B cell (primary cell): ENCODE data around the gene SERPINA12. TPM values are rescaled to one million over a fixed set of nuclear protein-coding genes. Genes with fewer than 3 reads are reported as not detected.

Experiments
- ATAC-seq: fragments of 200-7000 bp; cut with Tn5 transposase; one replicate; pipeline ENCODE4 v1.10.0; 2021; ENCODE audit warnings: low read depth, mild to moderate bottlenecking, moderate number of reproducible peaks, moderate library complexity
- CTCF ChIA-PET: fragments of 350-600 bp; sonication (Branson Sonifier 250); formaldehyde crosslinking; loops from one replicate; lab custom pipeline; 2021; ENCODE audit warnings: antibody characterized with exemption, inconsistent platforms; lab: Charles Lee
- POLR2A ChIA-PET: fragments of 350-600 bp; sonication (Branson Sonifier 250); formaldehyde crosslinking; loops from one replicate; lab custom pipeline; 2021; ENCODE audit warnings: antibody characterized with exemption; lab: Charles Lee
- DNase-seq: peaks from one replicate; pipeline ENCODE4 v3.0.0; 2013
- H2AFZ ChIP-seq: 2 replicates; pipeline ENCODE4 v1.6.1; 2012; ENCODE audit warnings: mild to moderate bottlenecking, low read depth, low read length; ENCODE audit not compliant: insufficient read depth, poor library complexity, severe bottlenecking
- H3K27ac ChIP-seq, 2 donors: 1 replicate in 1 of 2; 2 replicates in 1 of 2; pipeline ENCODE4 v1.5.1; 2012 to 2013; ENCODE audit warnings: low read length in 2 of 2, mild to moderate bottlenecking in 2 of 2, moderate library complexity in 1 of 2
- H3K27me3 ChIP-seq, 4 experiments: fragments of 200-600 bp in 1 of 4; sonication (generic) in 1 of 4; replicated peaks in 1 of 4; 1 replicate in 2 of 4; 2 replicates in 2 of 4; pipeline versions ENCODE4 v1.6.1 to v1.7.0; 2013 to 2016; ENCODE audit warnings: low read length in 3 of 4, mild to moderate bottlenecking in 2 of 4, mixed read lengths in 1 of 4, moderate library complexity in 1 of 4; ENCODE audit not compliant: insufficient read depth in 4 of 4, control insufficient read depth in 3 of 4; ENCODE audit errors: control extremely low read depth in 1 of 4
- H3K36me3 ChIP-seq, 2 experiments: replicated peaks in 1 of 2; 1 replicate in 1 of 2; 2 replicates in 1 of 2; pipeline versions ENCODE4 v1.6.1 to v1.7.1; 2013; ENCODE audit warnings: low read length in 1 of 2; ENCODE audit not compliant: insufficient read depth in 2 of 2, control insufficient read depth in 1 of 2; ENCODE audit errors: control extremely low read depth in 1 of 2, extremely low read depth in 1 of 2
- H3K4me1 ChIP-seq, 2 donors: fragments of 200-600 bp in 1 of 2; sonication (generic) in 1 of 2; 1 replicate in 1 of 2; 2 replicates in 1 of 2; pipeline versions ENCODE4 v1.5.1 to v1.6.1; 2013 to 2017; ENCODE audit warnings: low read length in 2 of 2; ENCODE audit not compliant: control insufficient read depth in 2 of 2, insufficient read depth in 2 of 2
- H3K4me2 ChIP-seq: replicated peaks from 2 replicates; pipeline ENCODE3; 2012; ENCODE audit warnings: mild to moderate bottlenecking, low read depth, low read length; ENCODE audit not compliant: poor library complexity, severe bottlenecking
- H3K4me3 ChIP-seq, 5 experiments: fragments of 200-600 bp in 1 of 5; sonication (generic) in 1 of 5; 1 replicate in 3 of 5; 2 replicates in 2 of 5; pipeline versions ENCODE4 v1.5.1 to v1.7.0; 2011 to 2016; ENCODE audit warnings: low read length in 4 of 5, mild to moderate bottlenecking in 4 of 5, low read depth in 2 of 5, control low read depth in 1 of 5, moderate library complexity in 1 of 5; ENCODE audit not compliant: insufficient read depth in 1 of 5; ENCODE audit errors: control extremely low read depth in 1 of 5, extremely low read depth in 1 of 5
- H3K79me2 ChIP-seq: fragments of 200-600 bp; sonication (generic); one replicate; pipeline ENCODE4 v1.6.0; 2016; ENCODE audit warnings: low read length; ENCODE audit not compliant: control insufficient read depth, insufficient read depth
- H3K9ac ChIP-seq: fragments of 200-600 bp; sonication (generic); 2 replicates; pipeline ENCODE4 v1.6.1; 2017; ENCODE audit warnings: mild to moderate bottlenecking, low read length, moderate library complexity
- H3K9me3 ChIP-seq, 3 donors: one replicate each; pipeline versions ENCODE4 v1.6.1 to v1.7.1; 2013; ENCODE audit warnings: low read length in 2 of 3; ENCODE audit not compliant: control insufficient read depth in 2 of 3, insufficient read depth in 1 of 3; ENCODE audit errors: control extremely low read depth in 1 of 3
- H4K20me1 ChIP-seq: 2 replicates; pipeline ENCODE4 v1.6.0; 2012; ENCODE audit warnings: mild to moderate bottlenecking, low read length; ENCODE audit not compliant: insufficient read depth, control insufficient read depth, poor library complexity, severe bottlenecking
- H3K27ac Mint-ChIP-seq: one replicate; pipeline ENCODE4 v1.8.0; 2021; ENCODE audit warnings: mixed read lengths
- H3K27me3 Mint-ChIP-seq: one replicate; pipeline ENCODE4 v1.8.0; 2021; ENCODE audit warnings: mixed read lengths
- H3K4me1 Mint-ChIP-seq: one replicate; pipeline ENCODE4 v1.8.0; 2021; ENCODE audit warnings: mixed read lengths
- H3K4me3 Mint-ChIP-seq: one replicate; pipeline ENCODE4 v1.8.0; 2021; ENCODE audit warnings: mixed read lengths
- H3K9me3 Mint-ChIP-seq: one replicate; pipeline ENCODE4 v1.8.0; 2022; ENCODE audit warnings: mixed read lengths; ENCODE audit not compliant: insufficient read depth
- CTCF ChIP-seq: fragments of 200-600 bp; IDR thresholded peaks from one replicate; pipeline ENCODE4 v1.8.0; 2022; ENCODE audit warnings: antibody characterized with exemption, mild to moderate bottlenecking
- EZH2 ChIP-seq: IDR thresholded peaks from 2 replicates; pipeline ENCODE4 v1.6.1; 2012; ENCODE audit warnings: borderline replicate concordance, low read depth, mild to moderate bottlenecking, moderate library complexity, low read length; ENCODE audit not compliant: insufficient read depth, poor library complexity, severe bottlenecking
- WGBS: methylation state at CpG from one replicate; pipeline ENCODE4 v1.1.5; 2013; ENCODE audit warnings: missing lambda C conversion rate; ENCODE audit not compliant: insufficient coverage; 5-methylcytosine and 5-hydroxymethylcytosine counted together
- intact Hi-C: fragments of 100-400 bp; cut with micrococcal nuclease; formaldehyde crosslinking; loops from one replicate; pipeline ENCODE4 v1.10.0; 2022
- polyA plus RNA-seq: library from polyadenylated mRNA; depleted of rRNA; stranded (reverse); fragments of >200 nt; gene quantifications from 2 replicates; pipeline ENCODE4 v1.2.3, GENCODE V29; 2012
- total RNA-seq, 2 donors: library from RNA; stranded (reverse); fragments of 120-200 nt in 1 of 2; gene quantifications; 1 replicate in 1 of 2; 2 replicates in 1 of 2; pipeline versions ENCODE4 v1.2.3 to v1.2.4, GENCODE V29; 2013 to 2022

SERPINA12 gene
- total and polyA plus RNA-seq, 2 donors (not counting 1 experiment from before 2014, with no cell fraction given), result not detected

GRCh38 chr14:94522115-94522724 lies 13.0 kb upstream of the SERPINA12 start:
- Mint-ChIP-seq H3K4me1 (no peaks in the 10 kb centered on the region), H3K27me3 (peaks cover 8% of the 10 kb centered on the region)
- POLR2A ChIA-PET, result no interaction called here

More at GRCh38 chr14:94522115-94522724, 13.0 kb upstream of the SERPINA12 start:
- ATAC-seq, result no peak
- Histone ChIP-seq H3K4me1 (no peaks in the 10 kb centered on the region), H3K79me2 (no peaks in the 10 kb centered on the region), H2AFZ (no peak overlapping the region), H3K9ac (no peak overlapping the region), H3K27me3 (peaks cover 0 to 6% (median 0%) of the 10 kb centered on the region in 4 experiments), H4K20me1 (no peaks in the 10 kb centered on the region), H3K9me3 (peaks cover 0 to 9% (median 0%) of the 10 kb centered on the region in 3 donors), H3K27ac (no peak overlapping the region), H3K4me2 (no peak overlapping the region), H3K36me3 (no peaks in the 10 kb centered on the region), H3K4me3 (no peak overlapping the region)
- H3K9me3 Mint-ChIP-seq, result peaks cover 5% of the 10 kb centered on the region
- no peak overlapping the region for H3K4me3 Mint-ChIP-seq
- CTCF ChIA-PET, result interaction anchor here (0.6 kb wide), 1 partner anchor 11 kb away, joined by 3 read pairs; no protein-coding TSS in a partner anchor
- intact Hi-C loops, result no loop called here
- TF ChIP-seq CTCF (no peak), EZH2 (no peak)
- no peak for DNase-seq
- H3K27ac Mint-ChIP-seq, result no peak overlapping the region
- WGBS, result 92% methylated on average over 7 of the region's 7 CpGs
